CD4-positive, alpha-beta T cell treated with Interleukin-10 for 1 hour (primary cell): ENCODE data around the gene MATN3.

Experiments used
- DNase-seq: peaks from one replicate; pipeline ENCODE4 v3.0.0-alpha.2; 2020

MATN3 gene

GRCh38 chr2:20035955-20036666, 23.6 kb upstream of the MATN3 start:
- no peak for DNase-seq

GRCh38 chr2:20034821-20035220, 22.4 kb upstream of the MATN3 start:
- DNase-seq = no peak

- no peak for DNase-seq
Observed at GRCh38 chr2:20034218-20034617, 21.8 kb upstream of the MATN3 start.

GRCh38 chr2:20033322-20033721, 20.9 kb upstream of the MATN3 start:
- DNase-seq = no peak

DNA sequence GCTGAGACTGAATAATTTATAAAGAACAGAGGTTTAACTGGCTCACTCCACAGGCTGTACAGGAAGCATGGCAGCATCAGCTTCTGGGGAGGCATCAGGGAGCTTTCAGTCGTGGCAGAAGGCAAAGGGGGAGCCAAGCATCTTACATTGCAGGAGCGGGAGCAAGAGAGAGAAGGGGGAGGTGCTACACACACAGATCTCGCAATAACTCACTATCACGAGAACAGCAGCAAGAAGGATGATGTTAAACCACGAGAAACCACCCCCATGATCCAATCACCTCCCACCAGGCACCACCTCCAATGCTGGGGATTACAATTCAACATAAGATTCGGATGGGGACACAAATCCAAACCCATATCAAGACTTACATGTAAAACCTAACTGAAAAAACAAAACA, 17.8 kb upstream of the MATN3 start:
- no peak for DNase-seq

DNA sequence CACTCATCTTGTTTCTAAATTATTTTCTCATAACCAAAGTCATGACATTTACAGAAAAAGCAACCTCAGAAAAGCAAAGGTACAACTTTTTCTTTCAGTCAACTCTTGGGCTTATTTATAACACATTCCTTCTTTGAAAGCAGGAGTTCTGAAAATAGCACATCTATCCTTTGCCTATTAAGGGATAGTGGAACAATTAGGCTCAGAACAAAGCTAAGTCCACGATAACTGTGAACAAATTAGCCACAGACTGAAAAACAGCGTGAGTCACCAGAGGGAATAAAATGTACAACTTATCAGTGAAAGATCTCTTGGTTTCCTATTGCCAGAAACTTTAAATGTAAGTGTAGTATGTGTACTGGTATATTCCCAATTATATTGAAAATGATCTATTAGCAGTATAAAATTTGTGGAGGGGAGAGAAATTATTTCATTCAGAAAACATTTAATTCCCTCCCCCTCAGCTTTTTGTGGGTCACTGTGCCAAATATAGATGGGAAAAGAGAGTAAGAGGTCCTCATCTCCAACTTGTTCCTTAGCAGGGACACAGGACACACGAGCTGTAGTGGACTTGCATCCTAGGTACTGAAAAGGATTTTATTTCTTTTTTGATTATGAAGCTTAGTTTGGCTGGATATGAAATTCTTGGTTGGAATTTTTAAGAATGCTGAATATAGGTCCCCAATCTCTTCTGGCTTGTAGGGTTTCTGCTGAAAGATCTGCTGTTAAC, 15.4 kb upstream of the MATN3 start:
- DNase-seq = no peak

- DNase-seq = no peak
Observed at GRCh38 chr2:20027260-20027677, 14.8 kb upstream of the MATN3 start.

DNA sequence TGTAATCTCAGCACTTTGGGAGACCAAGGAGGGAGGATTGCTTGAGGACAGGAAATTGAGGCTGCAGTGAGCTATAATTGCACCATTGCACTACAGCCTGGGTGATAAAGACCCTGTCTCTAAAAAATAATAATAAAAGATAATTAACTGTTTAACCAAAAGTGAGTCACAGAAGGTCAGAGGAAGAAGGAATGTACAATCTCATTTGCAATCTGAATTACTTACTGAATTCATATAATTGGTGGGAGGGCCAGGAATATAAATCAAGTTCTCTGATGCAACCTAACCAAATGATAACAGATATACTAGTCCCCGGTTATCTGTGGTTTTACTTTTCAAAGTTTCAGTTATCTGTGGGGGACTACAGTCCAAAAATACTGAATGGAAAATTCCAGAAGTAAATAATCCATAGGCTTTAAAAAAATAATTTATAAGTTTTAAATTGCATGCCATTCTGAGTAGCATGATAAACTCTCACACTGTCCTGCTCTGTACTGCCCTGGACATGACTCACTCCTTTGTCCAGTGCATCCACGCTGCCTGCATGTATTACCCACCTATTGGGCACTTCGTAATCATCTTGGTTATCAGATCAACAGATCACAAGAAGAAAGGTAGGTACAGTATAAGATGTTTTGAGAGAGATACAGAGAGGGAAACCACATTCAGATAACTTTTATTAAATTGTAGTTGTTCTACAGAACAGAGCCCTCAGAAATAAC, 12.8 kb upstream of the MATN3 start:
- DNase-seq = no peak

- no peak for DNase-seq
Observed at GRCh38 chr2:20023688-20024087, 11.2 kb upstream of the MATN3 start.

GRCh38 chr2:20021405-20022009, 9.0 kb upstream of the MATN3 start:
- DNase-seq = no peak

GRCh38 chr2:20019747-20020146, 7.3 kb upstream of the MATN3 start:
- no peak for DNase-seq

DNA sequence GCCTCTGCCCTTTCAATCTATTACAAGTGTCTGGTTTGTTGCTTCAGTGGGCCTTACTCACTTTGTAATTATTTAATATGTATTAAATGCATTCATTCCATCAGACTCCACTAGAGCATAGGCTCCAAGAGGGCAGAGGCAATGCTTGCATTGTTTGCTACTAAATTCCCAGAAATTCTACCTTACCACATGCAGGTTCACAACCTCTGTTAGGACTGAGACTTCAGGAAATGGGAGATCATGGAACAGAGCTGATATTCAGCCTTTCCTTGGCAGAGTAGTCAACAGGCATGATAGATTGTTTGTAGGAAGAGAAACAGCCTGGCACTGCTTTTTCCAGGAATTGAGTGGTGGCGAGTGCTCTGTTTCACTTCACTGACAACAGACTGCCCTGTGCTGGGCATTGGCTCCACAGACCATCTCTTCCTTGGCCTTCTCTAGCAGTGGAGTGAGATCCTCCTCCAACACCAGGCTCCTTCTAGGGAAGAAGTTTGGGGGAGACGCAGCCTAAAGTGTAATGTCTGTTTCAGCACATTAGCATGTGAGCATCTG, 6.2 kb upstream of the MATN3 start:
- no peak for DNase-seq

DNA sequence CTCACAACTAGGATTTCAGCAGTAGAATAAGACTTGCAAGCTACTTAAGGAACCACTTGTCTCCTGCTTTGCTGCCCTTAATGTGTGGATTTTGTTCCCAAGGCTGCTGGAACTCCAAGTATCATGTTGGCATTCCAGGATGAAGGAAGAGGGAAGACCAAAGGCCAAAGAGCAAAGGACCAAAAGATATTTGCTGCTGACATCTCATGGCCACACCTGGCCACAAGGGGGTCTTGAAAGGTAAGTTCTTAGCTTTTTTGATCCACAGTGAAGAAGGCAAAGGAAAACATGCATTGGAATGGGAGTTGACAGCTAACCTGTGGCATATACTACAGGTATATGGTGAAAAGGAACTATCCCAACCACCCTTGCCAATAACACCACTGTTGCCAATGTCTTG, 3.9 kb upstream of the MATN3 start:
- no peak for DNase-seq

GRCh38 chr2:20015482-20016083, 3.1 kb upstream of the MATN3 start:
- DNase-seq = peak; percentile 52

- no peak for DNase-seq
Observed at GRCh38 chr2:20013126-20013849, 820 bp upstream of the MATN3 start.

DNA sequence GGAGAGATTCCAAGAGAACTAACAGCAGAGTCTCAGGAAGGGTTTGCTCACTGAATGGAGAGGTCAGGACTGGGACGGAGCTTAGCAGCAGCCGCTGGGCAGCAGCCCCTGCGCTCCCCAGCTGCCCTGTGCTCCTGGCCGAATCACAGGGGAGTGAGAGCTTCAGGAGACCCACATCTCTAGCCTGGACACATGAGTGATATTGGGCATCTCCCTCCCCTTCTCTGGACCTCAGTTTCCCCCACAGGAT, 511 bp downstream of the MATN3 start:
- DNase-seq = no peak

DNA sequence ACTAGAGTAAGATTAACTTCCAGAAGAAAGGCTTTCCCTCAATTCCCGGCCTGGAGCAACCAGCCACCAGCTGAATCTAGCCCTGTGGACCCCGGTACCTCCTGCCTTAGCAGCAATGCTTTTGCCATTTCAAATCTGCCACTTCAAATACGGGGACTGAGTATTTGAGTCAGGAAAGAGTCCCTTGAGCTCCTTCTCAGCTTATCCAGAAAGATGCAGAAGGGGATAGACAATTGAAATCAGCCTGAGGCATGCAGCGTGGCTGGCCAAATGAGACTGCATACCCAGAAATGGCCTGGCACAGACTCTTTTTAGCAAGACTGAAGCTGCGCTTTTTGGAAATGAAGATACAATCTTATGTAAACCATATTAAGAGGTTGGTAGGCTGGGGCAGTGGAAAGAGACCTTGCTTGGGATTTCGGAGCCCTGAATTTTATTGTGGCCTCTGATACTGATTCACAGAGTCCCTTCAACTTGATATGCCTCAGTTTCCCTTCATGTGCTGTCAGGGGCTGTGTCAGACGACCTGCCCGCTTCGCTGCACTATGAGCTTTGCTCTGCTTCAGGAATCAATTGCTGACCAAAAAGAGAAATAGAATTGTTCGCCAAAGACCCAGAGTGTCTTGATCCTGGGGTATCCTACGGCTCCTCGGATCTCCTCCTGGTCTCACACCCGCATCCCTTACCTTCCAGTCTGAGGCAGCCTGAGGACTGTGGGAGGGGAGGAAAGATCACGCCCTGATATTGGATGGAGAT, 1.0 kb downstream of the MATN3 start:
- DNase-seq = no peak

DNA sequence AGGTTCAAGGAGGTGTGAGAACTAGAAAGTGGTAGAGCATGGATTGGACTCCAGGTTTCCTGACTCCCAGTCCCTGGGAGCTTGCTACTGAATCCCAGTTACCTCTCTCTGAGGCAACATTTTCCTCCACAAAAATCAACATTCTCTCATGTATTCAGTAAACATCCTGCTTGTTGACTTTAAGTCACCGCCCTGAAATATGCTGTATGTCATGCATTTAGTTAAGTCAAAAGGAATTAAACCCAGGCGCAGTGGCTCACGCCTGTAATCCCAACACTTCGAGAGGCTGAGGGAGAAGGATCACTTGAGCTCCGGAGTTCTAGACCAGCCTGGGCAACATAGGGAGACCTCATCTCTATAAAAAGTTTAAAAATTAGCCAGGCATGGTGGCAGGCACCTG, 3.8 kb downstream of the MATN3 start:
- DNase-seq = no peak

- DNase-seq = no peak
Observed at GRCh38 chr2:20005891-20006470, 6.5 kb downstream of the MATN3 start.

DNA sequence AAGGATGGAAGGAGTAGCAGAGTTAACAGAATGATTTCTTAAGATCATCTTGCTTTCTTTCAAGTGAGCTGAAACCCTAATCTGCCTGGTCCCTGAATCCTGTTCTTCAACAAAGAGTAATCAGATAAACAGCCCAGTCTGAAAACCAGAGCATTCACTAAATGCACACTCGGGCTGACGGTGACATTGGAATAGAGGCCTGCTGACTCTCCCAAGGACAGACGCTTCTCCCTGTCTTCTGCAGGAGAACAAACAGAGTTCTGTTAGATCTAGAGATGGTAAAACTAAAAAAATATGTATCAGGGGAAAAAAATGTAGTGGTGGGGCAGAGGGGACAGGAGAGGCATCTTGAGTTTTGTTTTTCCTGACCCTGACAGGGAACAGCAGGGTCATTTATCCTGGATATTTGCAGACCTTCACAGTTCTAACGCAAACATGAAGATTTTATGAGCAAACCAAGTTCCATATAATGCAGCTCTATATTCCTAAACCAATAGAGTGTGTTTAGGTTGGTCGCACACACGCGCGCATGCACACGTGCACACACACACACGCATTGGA, 7.3 kb downstream of the MATN3 start:
- no peak for DNase-seq

DNA sequence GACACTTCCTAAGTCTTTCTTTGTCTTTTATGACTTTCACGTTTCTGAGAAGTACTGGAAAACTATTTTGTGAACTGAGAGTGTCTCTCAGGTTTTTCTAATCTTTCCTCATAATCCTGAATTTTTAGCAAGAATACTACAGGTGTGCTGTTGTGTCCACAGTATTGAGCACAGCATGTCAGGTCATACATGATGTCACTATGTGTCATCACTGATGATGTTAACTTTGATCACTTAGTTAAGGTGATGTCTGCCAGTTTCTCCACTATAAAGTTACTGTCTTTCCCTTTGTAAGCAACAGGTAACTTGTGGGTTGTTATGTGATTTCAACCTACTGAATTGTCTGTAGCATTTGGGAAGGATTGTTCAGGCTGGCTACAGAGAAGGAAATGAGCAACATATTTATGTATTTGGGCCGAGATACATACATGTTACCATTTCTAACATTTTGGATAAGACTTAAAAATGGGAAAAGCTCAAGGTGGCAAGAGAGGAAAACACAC, 11.1 kb downstream of the MATN3 start:
- DNase-seq = no peak
